CD4-positive, alpha-beta T cell treated with Interleukin-1 beta for 1 hour (primary cell): ENCODE results near the gene SUPT4H1.
"Not testable (repeated sequence)": the region's sequence is repeated elsewhere in the genome, so short reads cannot be mapped to it uniquely, and the experiment has no call there.

Experiments used
- DNase-seq, 2 donors: peaks; one replicate each; pipeline ENCODE4 v3.0.0-alpha.2; 2020 to 2022

SUPT4H1 gene

GRCh38 chr17:58351831-58352595, at the start of gene SUPT4H1:
SUPT4H1 (minus strand) TSS chr17:58352201; CDS start chr17:58352135, 66 bp downstream.
- DNase-seq = peak; percentile 95

GRCh38 chr17:58401287-58401686, 49.3 kb upstream of the SUPT4H1 start:
- no peak for DNase-seq

GRCh38 chr17:58400826-58401225, 48.8 kb upstream of the SUPT4H1 start:
- DNase-seq = no peak

- DNase-seq = no peak
Measured at GRCh38 chr17:58399974-58400373, 48.0 kb upstream of the SUPT4H1 start.

- no peak for DNase-seq
Measured at GRCh38 chr17:58398574-58399266, 46.7 kb upstream of the SUPT4H1 start.

DNA sequence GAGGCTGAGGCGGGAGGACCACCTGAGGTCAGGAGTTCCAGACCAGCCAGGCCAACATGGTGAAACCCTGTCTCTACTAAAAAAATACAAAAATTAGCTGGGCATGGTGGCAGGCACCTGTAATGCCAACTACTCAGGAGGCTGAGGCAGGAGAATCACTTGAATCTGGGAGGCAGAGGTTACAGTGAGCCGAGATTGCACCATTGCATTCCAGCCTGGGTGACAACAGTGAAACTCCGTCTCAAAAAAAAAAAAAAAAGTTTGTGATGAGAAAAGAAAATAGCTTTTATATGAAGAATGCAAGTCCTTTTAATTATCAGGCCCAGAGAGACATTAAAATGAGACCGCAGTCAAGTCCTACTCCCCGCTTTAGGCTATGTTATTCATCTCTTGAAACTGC, 45.4 kb upstream of the SUPT4H1 start:
- not testable (repeated sequence) for DNase-seq

- DNase-seq = no peak
Measured at GRCh38 chr17:58396173-58396572, 44.2 kb upstream of the SUPT4H1 start.

- no peak for DNase-seq
Measured at GRCh38 chr17:58394534-58395223, 42.7 kb upstream of the SUPT4H1 start.

DNA sequence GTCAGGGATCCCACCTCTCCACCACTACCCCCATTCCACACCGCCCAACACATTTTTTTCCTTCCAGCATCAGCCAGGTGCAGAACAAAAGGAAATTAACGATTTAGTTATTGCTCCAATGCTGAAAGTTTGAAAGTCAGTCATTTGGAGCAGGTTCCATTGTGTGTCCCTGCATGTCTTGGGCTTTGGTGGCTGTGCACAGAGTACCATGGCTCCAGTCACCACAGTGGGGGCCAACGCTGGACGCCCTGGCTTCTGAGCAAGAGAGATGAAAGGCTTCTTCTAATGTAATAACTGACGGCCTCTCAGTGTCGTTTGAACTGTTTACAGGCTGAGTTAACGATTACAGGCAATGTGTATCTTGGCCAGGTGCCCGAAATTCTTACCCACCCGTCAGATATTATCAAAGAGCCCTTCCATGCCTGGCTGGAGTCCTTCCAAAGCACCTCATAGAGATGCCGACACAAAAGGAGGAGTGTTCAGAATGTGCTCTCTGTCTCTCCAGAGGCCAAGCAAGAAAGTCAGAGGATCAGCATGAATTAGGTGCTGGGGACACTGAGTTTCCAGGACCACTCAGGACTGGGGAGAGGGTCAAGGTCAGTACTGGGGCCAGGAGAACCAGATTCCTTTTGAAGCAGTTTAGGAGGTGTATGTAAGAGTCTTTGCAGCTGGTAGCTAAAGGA, 39.4 kb upstream of the SUPT4H1 start:
- no peak for DNase-seq

DNA sequence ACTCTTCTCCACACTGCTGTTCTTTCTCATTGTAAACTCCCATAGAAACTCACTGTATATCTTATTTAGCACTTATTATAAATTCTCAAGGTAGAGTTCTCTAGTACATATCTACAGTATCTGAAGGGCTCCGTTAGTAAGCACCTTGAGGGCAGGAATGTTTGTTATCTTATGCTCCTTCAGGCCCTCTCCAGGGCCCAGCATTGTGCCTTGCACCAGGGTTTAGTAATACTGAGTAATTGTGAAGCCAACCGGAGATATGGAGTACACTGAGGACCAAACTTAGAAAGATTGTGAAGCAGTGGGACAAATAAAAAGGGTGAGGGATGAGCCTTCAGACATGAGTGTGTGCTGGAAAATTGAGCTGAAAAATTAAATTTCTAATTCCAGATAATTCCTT, 38.9 kb upstream of the SUPT4H1 start:
- no peak for DNase-seq

- DNase-seq = no peak
Measured at GRCh38 chr17:58388302-58389190, 36.5 kb upstream of the SUPT4H1 start.

DNA sequence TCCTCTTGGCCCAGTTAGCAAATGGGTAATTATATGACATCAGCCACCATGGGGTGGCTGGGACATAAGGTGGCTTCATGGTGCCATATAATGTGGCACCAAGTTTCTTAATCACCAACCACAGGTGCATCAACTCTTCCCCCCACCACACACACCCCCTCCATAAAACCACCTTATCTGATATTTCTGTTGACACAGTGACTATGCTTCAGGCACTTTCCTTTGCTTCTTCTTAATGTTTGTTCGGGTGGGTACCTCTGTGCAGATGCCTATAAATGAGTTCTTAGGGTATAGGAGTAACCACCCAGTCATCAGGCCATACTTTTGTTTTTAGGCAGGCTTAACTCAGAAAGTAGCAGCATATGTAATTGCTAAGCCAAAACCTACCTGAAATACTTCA, 35.8 kb upstream of the SUPT4H1 start:
- no peak for DNase-seq

- no peak for DNase-seq
Measured at GRCh38 chr17:58386708-58387107, 34.7 kb upstream of the SUPT4H1 start.

DNA sequence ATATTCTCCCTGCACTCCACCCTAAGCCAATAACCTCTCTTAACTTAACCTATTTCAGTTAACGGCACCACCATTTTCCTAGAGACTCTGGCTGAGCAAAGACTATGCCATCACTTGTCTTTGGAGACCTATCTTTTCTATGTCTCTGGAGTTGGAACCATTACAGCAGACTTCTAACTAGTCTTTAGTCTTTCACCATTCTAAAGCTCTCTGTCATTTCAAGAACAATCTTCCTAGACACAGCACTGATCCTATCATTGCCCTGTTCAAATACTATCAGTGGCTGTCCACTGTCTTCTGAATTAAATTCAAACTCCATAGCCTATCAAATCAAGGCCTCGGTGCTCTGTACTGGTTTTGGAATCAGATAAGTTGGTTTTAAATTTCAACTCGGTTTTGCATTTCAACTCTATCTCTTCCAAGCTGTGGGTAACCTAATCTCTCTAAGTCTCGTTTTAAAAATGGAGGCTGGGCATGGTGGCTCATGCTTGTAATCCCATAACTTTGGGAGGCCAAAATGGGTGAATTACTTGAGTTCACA, 33.4 kb upstream of the SUPT4H1 start:
- no peak for DNase-seq

GRCh38 chr17:58384897-58385296, 32.9 kb upstream of the SUPT4H1 start:
- no peak for DNase-seq

- no peak for DNase-seq
Measured at GRCh38 chr17:58383892-58384462, 32.0 kb upstream of the SUPT4H1 start.

GRCh38 chr17:58382872-58383242, 30.9 kb upstream of the SUPT4H1 start:
- DNase-seq = no peak

DNA sequence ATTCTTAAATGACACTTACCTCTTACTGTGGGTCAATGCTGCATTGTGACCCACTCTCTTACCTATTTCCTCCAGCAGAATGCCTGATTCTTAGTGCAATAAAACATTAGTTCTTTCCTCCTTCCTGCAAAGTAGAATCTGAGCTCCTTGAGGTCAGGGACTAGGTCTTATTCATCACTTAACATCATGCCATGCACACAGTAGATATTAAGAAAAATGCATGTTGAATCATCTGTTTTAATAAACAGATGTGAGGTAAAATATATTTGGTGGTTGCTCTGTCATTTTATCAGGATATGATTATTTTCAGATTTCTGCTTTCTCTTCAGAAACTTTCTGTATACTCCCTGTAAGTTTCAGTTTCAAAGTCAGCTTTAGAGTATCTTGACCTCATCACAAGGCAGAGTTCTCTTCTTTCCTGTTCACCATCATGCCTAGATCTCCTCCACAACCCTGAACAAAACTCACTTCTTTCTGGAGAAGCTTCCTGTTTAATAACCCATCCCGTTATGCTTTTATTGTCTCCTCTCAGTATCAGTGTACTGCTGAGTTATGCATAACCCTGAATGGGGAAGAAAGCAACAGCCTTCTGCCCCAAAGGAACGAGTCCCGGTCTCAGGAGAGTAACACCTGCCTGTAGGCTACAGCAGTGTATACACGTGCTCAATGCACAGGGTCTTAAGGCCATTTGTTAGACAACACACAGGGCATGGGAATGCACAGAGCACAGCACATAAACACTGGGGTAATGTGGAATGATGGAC, 30.3 kb upstream of the SUPT4H1 start:
- DNase-seq = no peak

DNA sequence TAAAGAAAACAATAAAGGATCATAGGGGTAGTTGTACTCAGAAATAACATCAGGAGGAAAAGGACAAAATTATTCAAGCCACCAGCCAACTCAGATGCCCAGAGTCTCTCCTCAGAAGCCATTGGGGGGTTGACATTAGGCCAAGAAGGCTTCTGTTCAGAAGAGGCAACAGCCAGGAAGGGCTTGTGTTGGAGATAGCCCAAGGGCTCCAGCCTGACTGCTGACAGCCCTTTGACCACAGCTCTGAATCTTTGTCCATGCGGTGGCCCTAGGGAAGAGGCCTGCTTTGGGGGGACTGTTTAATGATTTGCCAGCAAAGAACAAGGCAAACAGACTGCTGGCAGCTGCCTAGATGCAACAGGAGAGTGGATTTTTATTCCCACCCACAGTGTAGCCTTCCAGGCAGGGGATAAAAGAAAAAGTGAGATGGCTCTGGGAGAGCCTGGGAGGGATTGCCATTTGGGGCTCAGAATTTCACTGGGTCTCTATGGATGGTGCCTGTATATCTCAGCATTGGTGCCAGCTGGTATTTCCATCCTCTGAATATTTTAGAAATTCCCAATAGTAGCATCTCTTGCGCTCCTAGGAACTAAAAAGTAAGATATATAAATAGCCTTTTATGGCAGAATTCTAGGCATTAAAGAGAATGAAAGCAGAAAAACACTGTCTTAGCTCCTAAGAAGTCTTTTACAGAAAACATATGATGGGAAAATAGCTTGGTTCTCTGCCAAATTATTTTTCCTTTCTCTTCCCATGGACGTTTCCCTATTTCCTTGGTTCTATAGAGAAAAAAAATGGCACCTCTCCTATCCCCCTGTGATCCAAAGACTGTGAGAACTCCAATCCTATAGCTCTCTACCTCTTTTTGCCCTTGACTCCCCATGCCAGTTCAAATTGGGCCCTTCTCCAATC, 29.4 kb upstream of the SUPT4H1 start:
- DNase-seq = no peak
